Measurements from ENCODE around the gene PHLDB1.

PHLDB1 gene

DNA sequence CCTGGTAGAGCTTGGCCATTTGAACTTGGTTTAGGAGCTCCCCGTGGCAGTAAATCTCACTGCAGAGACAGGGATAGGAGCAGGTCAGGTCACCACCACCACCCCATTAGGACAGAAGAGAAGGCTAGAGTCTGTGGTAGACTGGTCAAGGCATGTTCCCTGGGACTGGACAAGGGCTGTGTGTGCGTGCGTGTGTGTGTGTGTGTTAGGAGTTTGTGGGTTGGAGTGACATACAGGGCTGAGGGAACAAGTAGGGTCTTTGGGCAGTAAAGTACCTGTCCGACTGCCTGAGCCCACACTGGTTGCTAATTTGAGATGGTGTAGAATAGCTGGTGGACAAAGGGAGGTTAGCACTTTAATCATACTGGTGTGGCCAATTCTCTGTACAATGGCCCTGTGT, 56.0 kb downstream of the PHLDB1 start:
- Histone ChIP-seq H3K4me3 (replicated peaks; ENCODE audit: insufficient read depth, low read length) (no peak overlapping the region), H3K27ac (replicated peaks) (no peak overlapping the region), H3K27me3 (ENCODE audit: insufficient read depth, poor library complexity, severe bottlenecking) (peaks cover 2% of the 10 kb centered on the region)
- TF ChIP-seq SPI1 (IDR thresholded peaks at IDR 0.05; ENCODE audit: borderline replicate concordance, low read depth) = no peak
- no peak for TF ChIP-seq GABPA (IDR thresholded peaks at IDR 0.05; ENCODE audit: low read depth)
- TF ChIP-seq, protein P1, sequence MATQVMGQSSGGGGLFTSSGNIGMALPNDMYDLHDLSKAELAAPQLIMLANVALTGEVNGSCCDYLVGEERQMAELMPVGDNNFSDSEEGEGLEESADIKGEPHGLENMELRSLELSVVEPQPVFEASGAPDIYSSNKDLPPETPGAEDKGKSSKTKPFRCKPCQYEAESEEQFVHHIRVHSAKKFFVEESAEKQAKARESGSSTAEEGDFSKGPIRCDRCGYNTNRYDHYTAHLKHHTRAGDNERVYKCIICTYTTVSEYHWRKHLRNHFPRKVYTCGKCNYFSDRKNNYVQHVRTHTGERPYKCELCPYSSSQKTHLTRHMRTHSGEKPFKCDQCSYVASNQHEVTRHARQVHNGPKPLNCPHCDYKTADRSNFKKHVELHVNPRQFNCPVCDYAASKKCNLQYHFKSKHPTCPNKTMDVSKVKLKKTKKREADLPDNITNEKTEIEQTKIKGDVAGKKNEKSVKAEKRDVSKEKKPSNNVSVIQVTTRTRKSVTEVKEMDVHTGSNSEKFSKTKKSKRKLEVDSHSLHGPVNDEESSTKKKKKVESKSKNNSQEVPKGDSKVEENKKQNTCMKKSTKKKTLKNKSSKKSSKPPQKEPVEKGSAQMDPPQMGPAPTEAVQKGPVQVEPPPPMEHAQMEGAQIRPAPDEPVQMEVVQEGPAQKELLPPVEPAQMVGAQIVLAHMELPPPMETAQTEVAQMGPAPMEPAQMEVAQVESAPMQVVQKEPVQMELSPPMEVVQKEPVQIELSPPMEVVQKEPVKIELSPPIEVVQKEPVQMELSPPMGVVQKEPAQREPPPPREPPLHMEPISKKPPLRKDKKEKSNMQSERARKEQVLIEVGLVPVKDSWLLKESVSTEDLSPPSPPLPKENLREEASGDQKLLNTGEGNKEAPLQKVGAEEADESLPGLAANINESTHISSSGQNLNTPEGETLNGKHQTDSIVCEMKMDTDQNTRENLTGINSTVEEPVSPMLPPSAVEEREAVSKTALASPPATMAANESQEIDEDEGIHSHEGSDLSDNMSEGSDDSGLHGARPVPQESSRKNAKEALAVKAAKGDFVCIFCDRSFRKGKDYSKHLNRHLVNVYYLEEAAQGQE (IDR thresholded peaks at IDR 0.05; ENCODE audit: insufficient replicate concordance, low read depth) = no peak
- TF ChIP-seq, protein P2, sequence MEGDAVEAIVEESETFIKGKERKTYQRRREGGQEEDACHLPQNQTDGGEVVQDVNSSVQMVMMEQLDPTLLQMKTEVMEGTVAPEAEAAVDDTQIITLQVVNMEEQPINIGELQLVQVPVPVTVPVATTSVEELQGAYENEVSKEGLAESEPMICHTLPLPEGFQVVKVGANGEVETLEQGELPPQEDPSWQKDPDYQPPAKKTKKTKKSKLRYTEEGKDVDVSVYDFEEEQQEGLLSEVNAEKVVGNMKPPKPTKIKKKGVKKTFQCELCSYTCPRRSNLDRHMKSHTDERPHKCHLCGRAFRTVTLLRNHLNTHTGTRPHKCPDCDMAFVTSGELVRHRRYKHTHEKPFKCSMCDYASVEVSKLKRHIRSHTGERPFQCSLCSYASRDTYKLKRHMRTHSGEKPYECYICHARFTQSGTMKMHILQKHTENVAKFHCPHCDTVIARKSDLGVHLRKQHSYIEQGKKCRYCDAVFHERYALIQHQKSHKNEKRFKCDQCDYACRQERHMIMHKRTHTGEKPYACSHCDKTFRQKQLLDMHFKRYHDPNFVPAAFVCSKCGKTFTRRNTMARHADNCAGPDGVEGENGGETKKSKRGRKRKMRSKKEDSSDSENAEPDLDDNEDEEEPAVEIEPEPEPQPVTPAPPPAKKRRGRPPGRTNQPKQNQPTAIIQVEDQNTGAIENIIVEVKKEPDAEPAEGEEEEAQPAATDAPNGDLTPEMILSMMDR (IDR thresholded peaks at IDR 0.05; ENCODE audit: insufficient read depth, low read length) = no peak
- no peak for TF ChIP-seq POLR2AphosphoS5 (IDR thresholded peaks at IDR 0.05; ENCODE audit: low read depth)
- DNase-seq (ENCODE audit: low read depth in 1 of 2, low spot score in 1 of 2) = no peak

DNA sequence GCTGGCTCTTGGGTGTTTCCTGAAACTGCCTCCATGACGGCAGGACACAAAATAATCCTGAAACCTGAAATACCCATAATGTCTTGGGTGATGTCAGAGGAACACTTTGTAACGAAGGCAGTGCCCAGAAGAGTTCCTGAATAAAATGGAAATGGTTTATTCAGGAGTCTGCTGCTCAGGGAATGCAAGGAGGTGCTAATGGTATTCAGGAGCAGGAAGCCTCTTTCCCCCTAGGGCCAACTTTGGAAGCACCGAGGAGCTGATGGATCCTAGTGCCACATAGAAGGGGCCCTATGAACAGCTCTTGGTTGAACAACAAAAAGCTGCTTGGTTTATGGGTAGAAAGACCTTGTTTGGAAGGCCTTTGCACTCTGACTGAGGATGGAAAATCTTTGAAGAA, 56.5 kb downstream of the PHLDB1 start:
- Histone ChIP-seq H3K27me3 (ENCODE audit: insufficient read depth, poor library complexity, severe bottlenecking) (peaks cover 2% of the 10 kb centered on the region), H3K4me3 (replicated peaks; ENCODE audit: insufficient read depth, low read length) (no peak overlapping the region), H3K27ac (replicated peaks) (no peak overlapping the region)
- DNase-seq (ENCODE audit: low read depth in 1 of 2, low spot score in 1 of 2) = no peak
- TF ChIP-seq, protein P2 (IDR thresholded peaks at IDR 0.05; ENCODE audit: insufficient read depth, low read length) = no peak
- TF ChIP-seq GABPA (IDR thresholded peaks at IDR 0.05; ENCODE audit: low read depth) (no peak), SPI1 (IDR thresholded peaks at IDR 0.05; ENCODE audit: borderline replicate concordance, low read depth) (no peak), POLR2AphosphoS5 (IDR thresholded peaks at IDR 0.05; ENCODE audit: low read depth) (no peak)
- TF ChIP-seq, protein P1 (IDR thresholded peaks at IDR 0.05; ENCODE audit: insufficient replicate concordance, low read depth) = no peak

DNA sequence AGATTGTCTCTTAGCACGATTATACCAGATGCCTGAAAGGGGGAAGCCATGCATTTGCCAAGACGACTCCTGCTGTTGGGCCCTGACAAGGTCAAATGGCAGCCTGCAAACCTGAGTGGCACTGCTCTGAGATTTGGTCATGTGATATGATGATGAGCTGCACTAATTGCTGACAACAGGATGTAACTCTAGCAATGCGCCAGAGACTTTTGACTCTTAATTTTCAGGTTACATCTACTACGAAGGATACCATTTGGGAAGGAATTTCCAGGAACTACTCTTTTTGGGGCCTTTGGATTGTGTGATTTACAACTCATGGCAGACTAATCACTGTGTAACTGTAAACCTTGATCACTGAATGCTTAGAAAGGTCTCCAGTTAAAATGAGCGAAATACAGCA, 59.0 kb downstream of the PHLDB1 start:
- no peak overlapping the region for H3K27ac ChIP-seq (replicated peaks)
- no peak for DNase-seq (ENCODE audit: low read depth in 1 of 2, low spot score in 1 of 2)
- no peak overlapping the region for H3K4me3 ChIP-seq (replicated peaks; ENCODE audit: insufficient read depth, low read length)
- no peak for TF ChIP-seq SPI1 (IDR thresholded peaks at IDR 0.05; ENCODE audit: borderline replicate concordance, low read depth)
- TF ChIP-seq, protein P2 (IDR thresholded peaks at IDR 0.05; ENCODE audit: insufficient read depth, low read length) = no peak
- no peak for TF ChIP-seq GABPA (IDR thresholded peaks at IDR 0.05; ENCODE audit: low read depth)
- TF ChIP-seq, protein P1 (IDR thresholded peaks at IDR 0.05; ENCODE audit: insufficient replicate concordance, low read depth) = no peak
- no peak for TF ChIP-seq POLR2AphosphoS5 (IDR thresholded peaks at IDR 0.05; ENCODE audit: low read depth)
- peaks cover 7% of the 10 kb centered on the region for H3K27me3 ChIP-seq (ENCODE audit: insufficient read depth, poor library complexity, severe bottlenecking)

All from HL-60 (cell line).